Kidney (tissue), 14 donors: ENCODE data around the gene CYTH3. TPM values are rescaled to one million over a fixed set of nuclear protein-coding genes. Genes with fewer than 3 reads are reported as not detected.

Experiments
- DNase-seq, 5 donors: peaks; one replicate each; pipeline ENCODE4 v3.0.0-alpha.2; 2013 to 2020
- FAIRE-seq: peaks from 2 replicates; lab custom pipeline; 2012; peaks lifted over from hg19 to GRCh38; lab: Jason Lieb, UNC
- H3K27ac ChIP-seq, 2 donors: one replicate each; pipeline ENCODE4 v1.7.0; 2013; ENCODE audit warnings: low read depth in 2 of 2, low read length in 2 of 2, inconsistent platforms in 1 of 2
- H3K27me3 ChIP-seq: one replicate; pipeline ENCODE4 v1.7.1; 2013; ENCODE audit warnings: low read length, inconsistent platforms; ENCODE audit not compliant: control insufficient read depth, insufficient read depth
- H3K36me3 ChIP-seq, 3 donors: one replicate each; pipeline versions ENCODE4 v1.7.0 to v1.7.1; 2013; ENCODE audit warnings: low read length in 3 of 3, control low read depth in 1 of 3, inconsistent platforms in 1 of 3; ENCODE audit not compliant: insufficient read depth in 3 of 3, control insufficient read depth in 2 of 3
- H3K4me1 ChIP-seq, 3 donors: one replicate each; pipeline versions ENCODE4 v1.7.0 to v1.7.1; 2013; ENCODE audit warnings: low read length in 3 of 3, inconsistent platforms in 1 of 3, low read depth in 1 of 3; ENCODE audit not compliant: control insufficient read depth in 2 of 3, insufficient read depth in 2 of 3
- H3K4me3 ChIP-seq, 3 donors: one replicate each; pipeline versions ENCODE4 v1.7.0 to v1.8.1; 2013; ENCODE audit warnings: low read length in 3 of 3, control low read depth in 1 of 3, inconsistent platforms in 1 of 3
- H3K9ac ChIP-seq, 3 donors: one replicate each; pipeline versions ENCODE4 v1.7.0 to v1.7.1; 2013; ENCODE audit warnings: low read length in 3 of 3, control low read depth in 1 of 3, inconsistent platforms in 1 of 3
- H3K9me3 ChIP-seq, 3 donors: one replicate each; pipeline versions ENCODE4 v1.7.0 to v1.7.1; 2013; ENCODE audit warnings: low read length in 3 of 3, control low read depth in 1 of 3, inconsistent platforms in 1 of 3; ENCODE audit not compliant: control insufficient read depth in 2 of 3, insufficient read depth in 1 of 3
- intact Hi-C: fragments of 100-400 bp; cut with DNase I; formaldehyde crosslinking; loops from one replicate; pipeline ENCODE4 v1.11.1; 2022
- polyA plus RNA-seq: library from polyadenylated mRNA; stranded (reverse); fragments of 350-450 nt; fragmentation: Illumina TruSeq; extraction: RNeasy Lipid Tissue Mini Kit (QIAGEN cat#74804); gene quantifications from one replicate; pipeline ENCODE4 v1.2.3, GENCODE V29; 2014; ENCODE audit warnings: low read depth, low replicate concordance; ENCODE audit not compliant: insufficient read depth
- total RNA-seq: library from RNA; stranded (reverse); fragmentation: NEBNext Ultra II Directional; extraction: Animal tissue kit (Norgen Biotek cat#: 25700); gene quantifications from one replicate; pipeline ENCODE4 v1.2.1, GENCODE V29; 2021
- TF ChIP-seq, protein P1 (sequence below): IDR thresholded peaks from 3 replicates; pipeline ENCODE4 v1.5.1; 2012; ENCODE audit warnings: mild to moderate bottlenecking, moderate library complexity, borderline replicate concordance; ENCODE audit not compliant: insufficient read depth; ENCODE audit errors: extremely low read depth
- donor health status: control.
- donor health status: control.
- donor health status: control.
- donor health status: control.
- donor health status: control.
- donor health status: DM: yes; HTN: yes; CAD: no.
- donor health status: Normal renal cell carcinoma (clear cell type).

Gene CYTH3
- total and polyA plus RNA-seq, 2 donors from 2014 or later: 9.1 to 18.5 TPM

DNA sequence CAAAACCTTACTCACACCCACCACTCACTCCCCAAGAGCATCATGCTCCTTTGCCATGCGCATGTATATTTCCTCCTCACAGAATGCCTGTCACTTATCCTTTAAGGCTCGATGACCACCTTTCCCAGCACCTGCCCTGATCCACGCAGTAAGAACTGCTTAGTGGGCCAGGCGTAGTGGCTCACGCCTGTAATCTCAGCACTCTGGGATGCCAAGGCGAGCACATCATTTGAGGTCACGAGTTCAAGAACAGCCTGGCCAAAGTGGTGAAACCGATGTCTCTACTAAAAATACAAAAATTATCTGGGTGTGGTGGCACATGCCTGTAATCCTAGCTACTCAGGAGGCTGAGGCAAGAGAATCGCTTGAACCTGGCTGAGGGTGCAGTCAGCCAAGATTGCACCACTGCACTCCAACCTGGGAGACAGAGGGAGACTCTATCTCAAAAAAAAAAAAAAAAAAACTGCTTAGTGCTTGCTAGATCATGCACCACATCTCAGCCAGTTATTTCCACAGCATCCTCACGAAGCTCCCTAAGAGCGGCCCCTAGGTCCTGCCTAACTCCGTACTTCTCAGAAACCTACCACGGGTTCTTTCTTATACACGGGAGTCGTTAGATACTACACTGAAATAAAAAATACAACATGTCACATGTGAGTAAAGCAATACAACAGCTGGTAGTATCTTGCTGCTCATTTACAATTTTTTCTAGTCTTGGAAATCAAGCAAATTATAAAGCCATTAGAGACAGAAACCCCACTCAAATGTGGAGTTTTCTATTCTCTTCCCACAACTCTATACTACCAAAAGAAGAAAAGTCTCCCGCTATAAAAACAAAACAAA lies 37.2 kb downstream of the CYTH3 start:
- Histone ChIP-seq H3K9me3 (no peaks in the 10 kb centered on the region), H3K27me3 (no peaks in the 10 kb centered on the region), H3K27ac (no peak overlapping the region), H3K4me1 (peaks cover 0 to 10% (median 0%) of the 10 kb centered on the region in 3 donors), H3K9ac (no peak overlapping the region), H3K36me3 (no peaks in the 10 kb centered on the region), H3K4me3 (no peak overlapping the region)
- intact Hi-C loops: no loop called here
- FAIRE-seq: no peak
- TF ChIP-seq, protein P1, sequence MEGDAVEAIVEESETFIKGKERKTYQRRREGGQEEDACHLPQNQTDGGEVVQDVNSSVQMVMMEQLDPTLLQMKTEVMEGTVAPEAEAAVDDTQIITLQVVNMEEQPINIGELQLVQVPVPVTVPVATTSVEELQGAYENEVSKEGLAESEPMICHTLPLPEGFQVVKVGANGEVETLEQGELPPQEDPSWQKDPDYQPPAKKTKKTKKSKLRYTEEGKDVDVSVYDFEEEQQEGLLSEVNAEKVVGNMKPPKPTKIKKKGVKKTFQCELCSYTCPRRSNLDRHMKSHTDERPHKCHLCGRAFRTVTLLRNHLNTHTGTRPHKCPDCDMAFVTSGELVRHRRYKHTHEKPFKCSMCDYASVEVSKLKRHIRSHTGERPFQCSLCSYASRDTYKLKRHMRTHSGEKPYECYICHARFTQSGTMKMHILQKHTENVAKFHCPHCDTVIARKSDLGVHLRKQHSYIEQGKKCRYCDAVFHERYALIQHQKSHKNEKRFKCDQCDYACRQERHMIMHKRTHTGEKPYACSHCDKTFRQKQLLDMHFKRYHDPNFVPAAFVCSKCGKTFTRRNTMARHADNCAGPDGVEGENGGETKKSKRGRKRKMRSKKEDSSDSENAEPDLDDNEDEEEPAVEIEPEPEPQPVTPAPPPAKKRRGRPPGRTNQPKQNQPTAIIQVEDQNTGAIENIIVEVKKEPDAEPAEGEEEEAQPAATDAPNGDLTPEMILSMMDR: no peak
- no peak for DNase-seq

DNA sequence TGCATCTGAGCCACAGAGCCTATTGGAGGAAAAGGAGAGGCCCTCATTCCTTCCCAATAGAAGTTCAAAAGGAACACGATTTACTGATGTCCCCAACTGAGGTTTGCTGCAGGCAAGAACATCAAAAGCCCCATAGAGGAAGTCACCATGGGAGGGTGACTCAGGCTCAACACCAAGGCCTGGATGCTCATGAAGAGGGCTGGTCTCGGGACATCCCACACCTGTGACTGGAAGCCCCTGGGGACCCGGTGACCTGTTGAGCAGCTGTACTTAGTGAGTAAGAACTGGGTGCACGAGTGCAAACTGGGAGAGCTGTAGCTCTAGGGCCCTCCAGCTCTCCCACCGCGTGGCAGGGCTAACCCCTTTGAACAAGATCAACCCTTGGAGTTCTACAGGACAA lies 38.0 kb downstream of the CYTH3 start:
- Histone ChIP-seq H3K9ac (no peak overlapping the region), H3K4me3 (no peak overlapping the region), H3K27ac (no peak overlapping the region), H3K9me3 (no peaks in the 10 kb centered on the region), H3K27me3 (no peaks in the 10 kb centered on the region), H3K36me3 (no peaks in the 10 kb centered on the region), H3K4me1 (peaks cover 0 to 10% (median 0%) of the 10 kb centered on the region in 3 donors)
- TF ChIP-seq, protein P1: no peak
- FAIRE-seq: no peak
- no peak for DNase-seq
- intact Hi-C loops: no loop called here

DNA sequence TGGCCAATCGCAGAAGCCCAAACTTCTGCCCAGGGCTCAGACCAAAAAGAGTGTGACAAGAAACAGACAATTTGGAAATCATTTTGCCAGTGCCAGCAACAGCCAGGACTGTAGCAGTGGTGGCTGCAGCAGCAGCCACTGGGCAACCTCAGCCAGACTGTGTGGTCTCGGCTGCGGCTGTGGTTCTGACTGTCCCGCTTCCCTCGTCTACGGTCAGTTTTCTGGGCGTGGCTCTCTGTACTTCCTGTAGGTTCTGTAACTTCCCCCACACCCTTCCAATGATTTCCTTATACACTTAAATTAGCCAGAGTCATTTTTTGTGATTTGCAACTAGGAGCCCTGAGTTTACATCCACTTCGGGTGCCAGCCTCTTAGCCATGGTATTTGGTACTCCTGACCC lies 39.9 kb downstream of the CYTH3 start:
- intact Hi-C loops: no loop called here
- TF ChIP-seq, protein P1: no peak
- no peaks in the 10 kb centered on the region for H3K9me3 ChIP-seq
- H3K4me3 ChIP-seq: peak overlapping the region in 1 of 3 donors; percentile 8
- DNase-seq (no peak), FAIRE-seq (no peak)
- peaks cover 2 to 15% (median 13%) of the 10 kb centered on the region in 3 donors for H3K4me1 ChIP-seq
- H3K9ac ChIP-seq: no peak overlapping the region
- no peak overlapping the region for H3K27ac ChIP-seq
- no peaks in the 10 kb centered on the region for H3K36me3 ChIP-seq
- H3K27me3 ChIP-seq: no peaks in the 10 kb centered on the region
